ENCODE measurements around the gene NPAT. TPM values are rescaled to one million over a fixed set of nuclear protein-coding genes. Genes with fewer than 3 reads are reported as not detected.

NPAT gene
- total and polyA plus RNA-seq, 8 donors: 1.4 to 10.0 (median 4.9) TPM

GRCh38 chr11:108206969-108207682, 15.3 kb downstream of the NPAT start:
- 84 to 91% methylated on average over 8 of the region's 8 CpGs for WGBS, 2 donors
- no peak overlapping the region for H3K4me3 ChIP-seq
- H3K27me3 ChIP-seq: no peaks in the 10 kb centered on the region
- FAIRE-seq: no peak
- no peaks in the 10 kb centered on the region for H3K4me1 ChIP-seq
- intact Hi-C loops (cut with DNase I): no loop called here
- TF ChIP-seq, protein P1, sequence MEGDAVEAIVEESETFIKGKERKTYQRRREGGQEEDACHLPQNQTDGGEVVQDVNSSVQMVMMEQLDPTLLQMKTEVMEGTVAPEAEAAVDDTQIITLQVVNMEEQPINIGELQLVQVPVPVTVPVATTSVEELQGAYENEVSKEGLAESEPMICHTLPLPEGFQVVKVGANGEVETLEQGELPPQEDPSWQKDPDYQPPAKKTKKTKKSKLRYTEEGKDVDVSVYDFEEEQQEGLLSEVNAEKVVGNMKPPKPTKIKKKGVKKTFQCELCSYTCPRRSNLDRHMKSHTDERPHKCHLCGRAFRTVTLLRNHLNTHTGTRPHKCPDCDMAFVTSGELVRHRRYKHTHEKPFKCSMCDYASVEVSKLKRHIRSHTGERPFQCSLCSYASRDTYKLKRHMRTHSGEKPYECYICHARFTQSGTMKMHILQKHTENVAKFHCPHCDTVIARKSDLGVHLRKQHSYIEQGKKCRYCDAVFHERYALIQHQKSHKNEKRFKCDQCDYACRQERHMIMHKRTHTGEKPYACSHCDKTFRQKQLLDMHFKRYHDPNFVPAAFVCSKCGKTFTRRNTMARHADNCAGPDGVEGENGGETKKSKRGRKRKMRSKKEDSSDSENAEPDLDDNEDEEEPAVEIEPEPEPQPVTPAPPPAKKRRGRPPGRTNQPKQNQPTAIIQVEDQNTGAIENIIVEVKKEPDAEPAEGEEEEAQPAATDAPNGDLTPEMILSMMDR (IDR thresholded peaks at IDR 0.05): no peak
- H3K27ac ChIP-seq: no peak overlapping the region
- ATAC-seq: no peak
- no peak for DNase-seq
- H3K9me3 ChIP-seq: no peaks in the 10 kb centered on the region
- peaks cover 0 to 17% (median 14%) of the 10 kb centered on the region in 3 donors for H3K36me3 ChIP-seq

DNA sequence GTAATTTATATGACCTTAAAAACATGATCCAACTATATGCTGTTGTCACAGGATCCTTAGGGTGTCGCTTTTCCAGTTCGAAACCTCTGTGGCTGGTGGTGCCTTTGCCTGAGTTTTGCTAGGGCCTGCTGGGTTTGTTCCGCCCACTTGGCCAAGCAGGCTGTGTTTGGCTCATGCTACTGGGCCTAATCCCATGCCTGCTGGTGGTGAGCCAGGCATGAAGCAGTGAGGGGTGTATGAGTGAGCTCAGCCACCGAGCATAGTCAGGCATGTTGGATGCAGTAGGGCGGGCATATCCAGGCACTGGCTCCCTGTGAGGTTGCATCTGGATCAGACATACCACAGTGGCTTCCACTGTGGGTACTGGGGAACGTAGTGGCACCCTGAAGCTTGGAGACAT, 16.3 kb downstream of the NPAT start:
- WGBS, 2 donors: 97 to 99% methylated on average over 5 to 6 of the region's 6 CpGs
- ATAC-seq (no peak), FAIRE-seq (no peak), DNase-seq (no peak)
- H3K4me3 ChIP-seq: no peak overlapping the region
- no peaks in the 10 kb centered on the region for H3K9me3 ChIP-seq
- no peaks in the 10 kb centered on the region for H3K27me3 ChIP-seq
- H3K4me1 ChIP-seq: no peaks in the 10 kb centered on the region
- H3K27ac ChIP-seq: no peak overlapping the region
- intact Hi-C loops (cut with DNase I): no loop called here
- TF ChIP-seq, protein P1 (IDR thresholded peaks at IDR 0.05): no peak
- peaks cover 0 to 17% (median 14%) of the 10 kb centered on the region in 3 donors for H3K36me3 ChIP-seq

DNA sequence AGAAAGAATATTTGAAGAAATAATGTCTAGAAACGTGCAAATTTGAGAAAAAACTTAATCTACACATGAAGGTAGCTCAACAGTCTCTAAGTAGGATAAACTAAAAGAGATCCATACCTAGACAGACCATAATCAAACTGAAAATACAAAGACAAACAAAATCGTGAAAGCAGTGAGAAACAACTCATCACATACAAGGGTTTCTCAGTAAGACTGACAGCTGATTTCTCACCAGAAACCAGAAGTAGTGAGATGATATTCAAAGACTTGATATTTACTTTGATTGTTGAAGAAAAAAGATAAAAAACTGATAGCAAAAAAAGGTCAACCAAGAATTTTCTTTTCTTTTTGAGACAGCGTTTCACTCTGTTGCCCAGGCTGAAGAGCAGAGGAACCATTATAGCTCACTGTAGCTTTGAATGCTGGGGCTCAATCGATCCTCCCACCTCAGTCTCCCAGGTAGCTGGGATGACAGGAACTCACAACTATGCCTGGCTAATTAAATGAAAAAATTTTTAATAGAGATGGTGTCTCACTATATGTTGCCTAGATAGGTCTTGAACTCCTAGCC, 17.4 kb downstream of the NPAT start:
- WGBS, 2 donors: 95 to 97% methylated on average over 4 of the region's 4 CpGs
- ATAC-seq (no peak), FAIRE-seq (no peak), DNase-seq (no peak)
- Histone ChIP-seq H3K4me3 (no peak overlapping the region), H3K27ac (no peak overlapping the region), H3K4me1 (no peaks in the 10 kb centered on the region), H3K27me3 (no peaks in the 10 kb centered on the region), H3K36me3 (peaks cover 0 to 17% (median 14%) of the 10 kb centered on the region in 3 donors), H3K9me3 (no peaks in the 10 kb centered on the region)
- TF ChIP-seq, protein P1 (IDR thresholded peaks at IDR 0.05): no peak
- intact Hi-C loops (cut with DNase I): no loop called here

DNA sequence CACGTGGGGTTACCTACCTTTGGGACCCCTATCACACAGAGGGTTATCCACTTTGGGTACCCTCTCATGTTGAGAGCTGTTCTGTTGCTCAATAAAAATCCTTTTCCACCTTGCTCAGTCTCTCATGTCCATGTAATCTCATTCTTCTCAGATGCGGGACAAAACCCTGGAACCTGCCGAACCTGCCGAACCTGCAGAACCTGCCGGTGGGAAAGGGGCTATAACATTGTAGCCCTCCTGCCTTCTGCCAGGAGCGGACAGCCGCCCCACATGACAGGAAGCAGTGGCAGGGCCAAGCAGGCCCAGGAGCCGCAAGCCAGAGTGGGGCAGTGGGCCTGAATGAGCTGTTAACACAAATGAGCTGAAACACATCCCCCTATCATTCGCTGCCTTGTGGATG, 18.1 kb downstream of the NPAT start:
- 93 to 97% methylated on average over 9 of the region's 9 CpGs for WGBS, 2 donors
- Histone ChIP-seq H3K27ac (no peak overlapping the region), H3K4me3 (no peak overlapping the region), H3K27me3 (no peaks in the 10 kb centered on the region), H3K4me1 (no peaks in the 10 kb centered on the region), H3K9me3 (no peaks in the 10 kb centered on the region), H3K36me3 (peaks cover 0 to 17% (median 14%) of the 10 kb centered on the region in 3 donors)
- TF ChIP-seq, protein P1 (IDR thresholded peaks at IDR 0.05): no peak
- FAIRE-seq: no peak
- DNase-seq: no peak
- ATAC-seq: no peak
- intact Hi-C loops (cut with DNase I): no loop called here

DNA sequence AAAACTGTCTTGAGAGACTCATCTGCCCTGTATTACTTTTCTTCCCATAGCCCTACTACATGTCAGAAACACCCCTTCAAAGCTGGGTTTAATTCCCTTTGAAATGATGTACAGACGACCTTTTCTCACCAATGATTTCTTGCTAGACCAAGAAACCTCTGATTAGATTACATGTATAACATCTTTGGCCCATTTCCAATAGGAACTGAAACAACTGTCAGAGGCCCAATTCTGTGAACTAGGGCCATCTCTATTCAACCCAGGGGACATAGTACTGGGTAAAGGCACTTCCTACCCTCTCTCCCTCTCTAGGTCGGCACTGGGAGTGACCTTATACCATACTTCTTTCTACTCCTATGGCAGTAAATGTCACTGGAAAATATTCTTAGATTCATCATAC, 19.4 kb downstream of the NPAT start:
- Histone ChIP-seq H3K27me3 (no peaks in the 10 kb centered on the region), H3K27ac (no peak overlapping the region), H3K4me3 (no peak overlapping the region), H3K4me1 (no peaks in the 10 kb centered on the region), H3K36me3 (peaks cover 0 to 17% (median 14%) of the 10 kb centered on the region in 3 donors), H3K9me3 (no peaks in the 10 kb centered on the region)
- intact Hi-C loops (cut with DNase I): no loop called here
- TF ChIP-seq, protein P1 (IDR thresholded peaks at IDR 0.05): no peak
- ATAC-seq (no peak), DNase-seq (no peak), FAIRE-seq (no peak)
- 69 to 75% methylated on average over 2 of the region's 2 CpGs for WGBS, 2 donors

Measured in pancreas (tissue), 10 donors.